GM18951 (cell line): ENCODE results near the gene TNIK.

ENCODE experiments used
- POLR2A ChIP-seq: IDR thresholded peaks from 4 replicates; pipeline ENCODE4 v1.6.1; 2011; ENCODE audit warnings: mild to moderate bottlenecking; ENCODE audit not compliant: insufficient read length, insufficient read depth; ENCODE audit errors: extremely low read depth
- in situ Hi-C: fragments of 300-500 bp; cut with MboI; formaldehyde crosslinking; loops from one replicate; pipeline ENCODE4 v1.12.0; 2022; ENCODE audit warnings: low sequenced_read_pairs, mixed read lengths, inconsistent platforms; ENCODE audit not compliant: unreplicated experiment

The TNIK gene

DNA sequence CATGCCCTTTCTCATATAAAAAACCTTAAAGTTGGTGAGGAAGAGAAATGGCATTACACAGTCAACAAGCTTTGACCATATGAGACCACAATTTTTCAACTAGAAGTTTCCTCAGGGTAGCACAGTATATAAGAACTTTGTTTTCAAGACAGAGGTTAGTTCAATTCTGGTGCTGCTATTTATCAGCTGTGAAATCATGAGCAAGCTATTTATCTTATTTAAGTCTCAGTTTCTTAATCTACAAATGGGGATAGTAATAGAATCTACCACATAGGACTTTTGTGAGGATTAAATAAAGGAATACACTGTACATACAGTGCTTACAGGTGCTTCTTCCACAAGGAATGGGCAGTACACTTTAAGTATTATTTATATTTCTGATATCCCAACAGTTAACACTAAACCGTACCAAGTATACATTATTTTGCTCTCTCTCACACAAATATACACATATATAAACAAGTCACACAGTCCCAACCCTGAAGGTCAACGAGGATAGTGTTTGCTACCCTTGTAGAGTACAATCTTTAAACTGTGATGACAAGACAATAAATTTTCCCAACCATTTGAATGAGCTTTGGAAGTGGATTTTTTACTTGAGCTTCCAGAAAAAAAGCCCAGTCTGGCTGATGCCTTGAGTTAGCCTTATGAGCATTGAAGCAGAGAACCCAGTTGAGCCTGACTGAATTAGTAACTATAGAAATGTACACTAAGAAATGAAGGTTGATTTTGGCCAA lies 178.8 kb downstream of the TNIK start:
- TF ChIP-seq POLR2A, result no peak

DNA sequence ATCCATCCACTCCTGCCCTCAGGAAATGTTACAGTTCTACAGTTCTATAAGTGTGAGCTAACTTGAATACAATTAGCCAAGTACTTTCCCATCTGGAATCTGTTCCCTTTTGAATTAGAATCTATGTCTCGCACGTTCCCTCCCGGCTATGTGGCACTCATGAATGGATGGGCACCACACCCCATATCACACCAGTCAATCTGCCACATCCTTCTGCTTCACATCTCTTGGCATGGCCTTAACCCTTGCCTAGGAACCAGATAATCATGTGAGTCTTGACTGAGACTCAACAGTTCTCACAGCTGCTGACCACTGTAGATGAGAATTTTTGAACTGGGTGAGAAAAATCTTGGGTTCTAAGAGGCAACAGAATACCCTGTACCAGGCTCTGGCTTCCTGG lies 180.2 kb downstream of the TNIK start:
- in situ Hi-C loops, result no loop called here
- no peak for TF ChIP-seq POLR2A

More for the DNA sequence above, 178.8 kb downstream of the TNIK start:
- in situ Hi-C loops, result no loop called here

DNA sequence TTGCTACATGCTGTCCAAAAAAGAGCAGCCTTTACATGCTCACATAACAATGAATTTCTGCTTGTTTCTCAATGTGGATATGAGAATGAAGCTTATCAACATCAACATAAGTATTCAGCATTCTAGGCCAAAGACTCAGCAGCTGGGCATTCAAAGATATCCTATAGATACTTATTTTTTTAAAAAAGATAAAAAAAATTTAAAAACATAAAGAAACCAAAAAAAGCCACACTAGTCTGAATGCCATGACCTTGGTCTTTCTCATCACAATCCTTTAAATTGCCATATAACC lies 182.0 kb downstream of the TNIK start:
- TF ChIP-seq POLR2A, result no peak
- in situ Hi-C loops, result no loop called here

DNA sequence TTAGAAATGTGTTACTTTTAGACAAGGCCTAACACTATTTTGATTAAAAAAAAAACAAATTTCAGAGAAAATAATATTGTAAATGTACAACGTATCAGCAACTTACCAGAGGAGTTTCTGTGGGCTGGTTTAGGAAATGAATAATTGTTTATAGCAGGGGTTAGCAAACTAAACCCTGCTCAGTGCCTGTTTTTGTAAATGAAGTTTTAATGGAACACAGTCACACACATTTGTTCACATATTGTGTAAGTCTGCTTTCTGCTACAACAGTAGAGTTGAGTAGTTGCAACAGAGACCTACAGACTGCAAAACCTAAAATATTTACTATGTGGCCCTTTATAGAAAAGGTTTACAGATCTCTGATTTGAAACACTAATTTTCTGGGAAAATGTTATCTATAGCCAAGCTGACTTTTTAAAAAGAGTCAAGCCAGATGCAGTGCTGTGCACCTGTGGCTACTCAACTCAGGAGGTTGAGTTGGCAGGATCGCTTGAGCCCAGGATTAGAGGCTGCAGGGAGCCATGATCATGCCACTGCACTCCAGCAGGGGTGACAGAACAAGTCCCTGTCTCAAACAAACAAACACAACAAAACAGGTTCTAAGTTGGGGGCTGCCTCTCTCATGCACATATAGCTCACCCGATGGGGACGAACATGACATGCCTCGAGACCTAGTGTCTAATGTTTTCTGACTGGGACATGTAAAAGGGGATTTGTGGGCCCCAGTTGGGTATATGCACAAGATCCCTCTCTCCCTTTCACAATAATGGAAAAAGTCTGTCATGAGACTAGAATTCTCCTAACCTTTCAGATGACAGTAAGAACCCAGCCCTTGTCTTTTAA lies 182.5 kb downstream of the TNIK start:
- no peak for TF ChIP-seq POLR2A

DNA sequence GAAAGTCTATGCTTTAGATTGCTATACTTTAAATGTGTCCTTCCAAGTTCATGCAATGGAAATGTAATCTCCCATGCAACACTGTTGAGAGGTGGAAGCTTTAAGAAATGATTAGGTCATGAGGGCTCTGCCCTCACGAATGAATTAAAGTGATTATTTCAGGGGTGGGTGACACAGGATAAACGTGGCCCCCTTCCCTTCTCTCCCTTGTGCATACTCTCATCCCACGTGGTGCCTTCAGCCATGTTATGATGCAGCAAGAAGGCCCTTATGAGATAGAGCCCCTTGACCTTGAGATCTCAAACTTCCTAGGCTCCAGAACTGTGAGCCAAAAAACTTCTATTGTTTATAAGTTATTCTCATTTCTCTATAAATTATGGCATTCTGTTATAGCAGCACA lies 183.3 kb downstream of the TNIK start:
- in situ Hi-C loops, result no loop called here
- no peak for TF ChIP-seq POLR2A

More for the DNA sequence above, 182.5 kb downstream of the TNIK start:
- in situ Hi-C loops, result no loop called here

DNA sequence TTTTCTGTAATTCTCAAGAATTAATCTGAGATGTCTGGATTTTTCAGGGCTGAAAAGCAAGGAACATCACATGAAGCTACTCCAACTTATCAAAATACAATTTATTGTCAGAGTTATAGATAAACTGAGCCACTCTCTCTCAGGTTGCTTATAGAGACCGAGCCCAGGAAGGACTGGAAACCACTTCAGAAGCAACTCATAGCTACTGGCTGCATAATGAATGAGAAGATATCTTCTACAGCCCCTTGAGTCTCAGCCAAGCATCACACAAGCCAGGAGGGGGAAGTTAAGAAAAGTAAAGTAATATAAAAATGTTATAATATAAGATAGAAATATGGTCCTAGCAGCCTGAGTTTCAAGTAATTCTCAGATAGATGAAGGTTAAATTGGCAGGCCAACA lies 186.0 kb downstream of the TNIK start:
- no peak for TF ChIP-seq POLR2A
- in situ Hi-C loops, result no loop called here

DNA sequence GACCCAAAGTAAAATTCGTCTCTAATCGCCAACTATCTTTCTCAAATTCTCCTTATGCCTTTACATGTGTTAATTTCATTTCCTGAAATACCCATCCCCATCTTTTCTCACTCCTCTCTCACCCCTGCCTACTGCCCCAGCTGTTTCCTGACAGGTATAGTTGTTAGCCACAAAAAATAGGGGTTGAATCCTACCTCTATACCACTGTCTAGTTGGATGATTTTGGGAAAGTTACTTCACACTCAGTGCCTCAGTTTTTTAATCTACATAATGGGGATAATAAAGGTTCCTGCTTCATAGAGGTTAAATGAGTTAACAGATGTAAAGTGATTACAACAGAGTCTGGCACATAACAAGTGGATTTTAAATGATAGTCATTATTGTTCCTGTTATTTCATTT lies 189.7 kb downstream of the TNIK start:
- TF ChIP-seq POLR2A, result no peak
- in situ Hi-C loops, result no loop called here

DNA sequence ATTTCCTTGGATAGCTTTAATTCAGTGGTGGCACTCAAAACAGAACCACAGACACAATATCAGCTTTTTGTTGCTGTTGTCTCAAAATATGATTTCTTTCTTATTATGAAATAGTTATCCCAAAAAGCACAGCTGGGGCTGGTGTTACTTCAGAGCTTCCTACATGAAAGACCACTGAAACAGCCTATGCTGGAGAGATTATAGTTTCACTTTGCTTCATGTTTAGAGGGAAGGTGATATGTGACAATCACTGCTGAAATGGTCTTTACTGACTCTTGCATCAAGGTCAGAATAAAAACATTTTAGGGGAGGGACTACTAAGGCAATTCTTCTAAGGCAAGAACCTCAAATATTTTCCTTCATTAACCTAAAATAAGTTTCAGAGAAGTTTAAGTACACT lies 190.7 kb downstream of the TNIK start:
- no peak for TF ChIP-seq POLR2A
- in situ Hi-C loops, result no loop called here

DNA sequence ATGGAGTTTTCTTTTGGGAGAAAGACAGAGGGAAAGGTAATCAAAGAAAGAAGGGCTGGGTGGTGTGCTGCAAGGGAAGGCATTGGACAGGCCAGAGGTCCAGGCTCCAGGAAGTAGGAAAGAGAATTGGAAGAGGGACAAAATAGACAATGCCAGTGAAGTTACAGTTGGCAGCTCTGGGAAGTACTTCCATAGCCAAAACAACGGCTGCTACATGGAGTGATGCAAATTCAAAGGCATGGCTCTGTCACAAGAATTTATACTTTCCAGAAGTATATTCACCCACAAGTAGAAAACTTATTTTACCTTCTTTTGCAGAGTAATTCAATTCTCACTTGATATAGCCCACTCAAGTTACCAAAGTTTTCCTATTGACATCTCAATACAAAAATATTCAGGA lies 191.5 kb downstream of the TNIK start:
- TF ChIP-seq POLR2A, result no peak

DNA sequence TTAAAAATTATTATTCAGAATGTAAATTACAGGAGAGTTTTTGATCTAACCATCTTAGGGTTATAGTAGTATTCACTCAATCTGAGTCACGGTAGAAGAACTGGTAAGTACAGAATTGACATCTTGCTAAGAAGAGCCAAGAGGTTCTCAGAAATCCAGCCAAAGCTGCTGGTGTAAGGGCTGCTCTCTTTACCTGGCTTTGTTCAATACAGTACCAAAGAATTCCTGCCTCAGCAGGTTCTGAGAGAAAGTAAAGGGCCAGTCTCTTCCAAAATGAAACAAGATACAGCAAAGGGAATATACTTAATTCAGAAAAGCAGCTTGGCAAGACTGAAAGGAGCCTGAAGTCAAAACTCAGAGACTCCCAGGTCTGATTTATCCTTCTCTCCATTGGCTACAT lies 193.1 kb downstream of the TNIK start:
- in situ Hi-C loops, result no loop called here
- no peak for TF ChIP-seq POLR2A

More for the DNA sequence above, 191.5 kb downstream of the TNIK start:
- in situ Hi-C loops, result no loop called here

DNA sequence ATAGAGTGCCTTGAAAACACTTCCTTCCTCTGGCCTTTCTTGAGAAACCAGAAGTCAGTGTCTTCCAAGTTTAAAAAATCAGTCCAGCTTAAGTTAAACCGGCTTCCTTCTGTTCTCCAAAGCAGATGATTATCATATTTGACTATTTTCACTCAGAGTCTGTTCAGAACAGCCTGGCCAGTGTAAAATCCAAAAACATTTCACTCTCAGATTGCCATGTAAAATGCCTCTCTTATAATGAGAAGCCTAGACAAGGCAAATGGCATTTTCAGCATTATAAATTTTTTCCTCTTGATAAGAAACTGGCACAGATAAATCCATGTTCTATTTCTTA lies 193.5 kb downstream of the TNIK start:
- in situ Hi-C loops, result no loop called here
- no peak for TF ChIP-seq POLR2A

DNA sequence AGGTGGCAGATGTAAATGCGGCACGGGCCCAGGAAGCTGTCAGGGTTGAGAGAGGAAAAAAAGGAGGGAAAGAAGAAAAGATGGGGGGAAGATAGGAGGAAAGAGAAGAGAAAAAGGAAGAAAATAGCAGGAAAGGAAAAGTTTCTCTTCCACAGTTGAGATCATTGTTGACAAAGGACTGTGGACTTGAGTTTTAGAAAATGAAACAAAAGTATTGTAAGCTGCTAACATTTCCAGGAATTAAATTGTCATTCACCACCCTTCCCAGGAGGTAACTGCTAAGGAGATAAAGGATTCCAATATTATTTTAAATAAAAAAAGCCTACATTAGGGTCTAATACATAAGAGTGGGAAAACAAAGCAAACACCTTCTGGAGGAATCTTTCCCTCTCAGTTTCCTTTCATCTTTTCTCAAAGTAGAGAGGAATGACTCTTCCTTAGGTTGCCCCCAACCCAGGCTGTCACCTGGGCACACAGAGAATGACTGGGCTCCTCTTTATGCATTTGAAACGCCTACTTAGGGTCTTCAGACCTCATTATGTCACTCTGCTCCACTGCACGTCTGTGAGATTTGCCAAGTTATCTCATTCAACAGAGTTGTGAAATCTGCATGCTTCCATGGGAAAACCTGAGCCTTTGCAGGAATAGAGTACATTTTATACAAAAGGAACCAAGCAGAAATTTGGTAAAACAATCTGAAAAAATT lies 194.0 kb downstream of the TNIK start:
- TF ChIP-seq POLR2A, result no peak
- in situ Hi-C loops, result no loop called here

DNA sequence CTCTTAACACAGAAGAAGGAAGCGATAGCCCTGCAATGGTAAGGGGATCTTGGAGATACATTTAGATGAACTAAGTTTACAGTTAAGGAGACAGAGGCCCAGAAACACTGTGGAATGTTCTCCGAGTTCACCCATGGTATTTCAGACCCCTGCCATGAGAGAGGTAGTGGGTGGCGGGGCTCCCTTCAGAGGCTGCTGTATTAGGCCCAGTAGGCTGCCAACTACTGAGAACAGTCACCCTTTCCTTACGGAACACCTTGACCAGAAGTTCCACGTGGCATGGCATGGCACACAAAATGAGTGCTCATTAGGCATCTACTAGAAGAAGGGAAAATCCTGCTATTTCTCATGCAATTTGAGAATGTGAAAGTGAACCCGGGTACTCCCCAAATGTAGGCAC lies 195.4 kb downstream of the TNIK start:
- TF ChIP-seq POLR2A, result no peak
- in situ Hi-C loops, result no loop called here

DNA sequence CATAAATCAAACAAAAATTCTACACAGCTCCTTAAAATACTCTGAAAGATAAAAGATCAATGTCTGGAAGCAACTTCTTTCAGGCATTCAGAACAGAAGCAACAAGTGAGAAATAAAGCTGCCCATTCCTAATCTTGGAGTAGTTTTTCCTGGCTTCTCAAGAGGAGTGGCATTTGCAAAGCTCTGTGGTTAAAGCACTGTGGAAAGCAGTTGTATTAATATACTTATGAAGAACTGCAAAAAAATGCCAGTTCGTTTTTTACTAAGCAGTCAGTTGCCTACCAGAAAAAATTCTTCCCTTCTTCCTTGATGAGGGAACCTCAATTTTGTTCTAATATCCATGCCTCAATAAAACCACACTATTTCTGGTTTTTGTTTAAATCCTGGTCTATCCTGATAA lies 197.8 kb downstream of the TNIK start:
- TF ChIP-seq POLR2A, result no peak
- in situ Hi-C loops, result no loop called here
